ENCODE results near the gene NOL3.

Gene NOL3

GRCh38 chr16:67191995-67192681 is 21.8 kb downstream of the NOL3 start, which contains the start of gene E2F4:
TSS of gene E2F4 (plus strand) at chr16:67192155. CDS start at chr16:67192228, 73 bp downstream.
- Histone ChIP-seq H3K9me3 (no peaks in the 10 kb centered on the region), H3K4me1 (peaks cover 11% of the 10 kb centered on the region), H3K4me3 (peak within 1 kb of the TSS; percentile 98), H3K36me3 (replicated peaks) (peaks cover 47% of the 10 kb centered on the region), H3K27me3 (ENCODE audit: low read depth) (no peaks in the 10 kb centered on the region)
- in situ Hi-C loops (cut with MboI; ENCODE audit: low sequenced_read_pairs) = no loop called here
- DNase-seq (ENCODE audit: low spot score in 2 of 2) = peak; percentile 85 to 93

- DNase-seq (ENCODE audit: low spot score in 2 of 2) = no peak
- Histone ChIP-seq H3K4me3 (peak overlapping the region; percentile 98), H3K9me3 (no peaks in the 10 kb centered on the region), H3K36me3 (replicated peaks) (peaks cover 55% of the 10 kb centered on the region), H3K27me3 (ENCODE audit: low read depth) (no peaks in the 10 kb centered on the region), H3K4me1 (peaks cover 11% of the 10 kb centered on the region)
- in situ Hi-C loops (cut with MboI; ENCODE audit: low sequenced_read_pairs) = no loop called here
Observed at GRCh38 chr16:67192781-67193361, 22.5 kb downstream of the NOL3 start.

GRCh38 chr16:67193536-67193935 is 23.2 kb downstream of the NOL3 start:
- peaks cover 61% of the 10 kb centered on the region for H3K36me3 ChIP-seq (replicated peaks)
- no peak for DNase-seq (ENCODE audit: low spot score in 2 of 2)
- H3K9me3 ChIP-seq = no peaks in the 10 kb centered on the region
- peak overlapping the region; percentile 98 for H3K4me3 ChIP-seq
- in situ Hi-C loops (cut with MboI; ENCODE audit: low sequenced_read_pairs) = no loop called here
- H3K4me1 ChIP-seq = peaks cover 11% of the 10 kb centered on the region
- no peaks in the 10 kb centered on the region for H3K27me3 ChIP-seq (ENCODE audit: low read depth)

GRCh38 chr16:67194260-67194659 is 23.9 kb downstream of the NOL3 start:
- no peaks in the 10 kb centered on the region for H3K9me3 ChIP-seq
- no peak overlapping the region for H3K4me3 ChIP-seq
- H3K4me1 ChIP-seq = peaks cover 11% of the 10 kb centered on the region
- in situ Hi-C loops (cut with MboI; ENCODE audit: low sequenced_read_pairs) = no loop called here
- no peaks in the 10 kb centered on the region for H3K27me3 ChIP-seq (ENCODE audit: low read depth)
- peaks cover 64% of the 10 kb centered on the region for H3K36me3 ChIP-seq (replicated peaks)
- no peak for DNase-seq (ENCODE audit: low spot score in 2 of 2)

- in situ Hi-C loops (cut with MboI; ENCODE audit: low sequenced_read_pairs) = no loop called here
- Histone ChIP-seq H3K4me3 (no peak overlapping the region), H3K9me3 (no peaks in the 10 kb centered on the region), H3K36me3 (replicated peaks) (peaks cover 71% of the 10 kb centered on the region), H3K27me3 (ENCODE audit: low read depth) (no peaks in the 10 kb centered on the region), H3K4me1 (peaks cover 11% of the 10 kb centered on the region)
- no peak for DNase-seq (ENCODE audit: low spot score in 2 of 2)
Observed at GRCh38 chr16:67195676-67196075, 25.3 kb downstream of the NOL3 start.

- H3K4me3 ChIP-seq = no peak overlapping the region
- in situ Hi-C loops (cut with MboI; ENCODE audit: low sequenced_read_pairs) = no loop called here
- no peaks in the 10 kb centered on the region for H3K9me3 ChIP-seq
- H3K4me1 ChIP-seq = peaks cover 9% of the 10 kb centered on the region
- H3K36me3 ChIP-seq (replicated peaks) = peaks cover 79% of the 10 kb centered on the region
- no peak for DNase-seq (ENCODE audit: low spot score in 2 of 2)
- H3K27me3 ChIP-seq (ENCODE audit: low read depth) = no peaks in the 10 kb centered on the region
Observed at GRCh38 chr16:67196881-67197280, 26.5 kb downstream of the NOL3 start.

- Histone ChIP-seq H3K36me3 (replicated peaks) (peaks cover 82% of the 10 kb centered on the region), H3K4me1 (peaks cover 9% of the 10 kb centered on the region), H3K27me3 (ENCODE audit: low read depth) (no peaks in the 10 kb centered on the region), H3K9me3 (no peaks in the 10 kb centered on the region), H3K4me3 (no peak overlapping the region)
- in situ Hi-C loops (cut with MboI; ENCODE audit: low sequenced_read_pairs) = no loop called here
- no peak for DNase-seq (ENCODE audit: low spot score in 2 of 2)
Observed at GRCh38 chr16:67197704-67198103, 27.4 kb downstream of the NOL3 start.

- no peak overlapping the region for H3K4me3 ChIP-seq
- in situ Hi-C loops (cut with MboI; ENCODE audit: low sequenced_read_pairs) = no loop called here
Observed at GRCh38 chr16:67198238-67198734, 27.9 kb downstream of the NOL3 start.

GRCh38 chr16:67199011-67199807 is 28.9 kb downstream of the NOL3 start, which contains the start of gene ELMO3:
TSS of gene ELMO3 (plus strand) at chr16:67199131. CDS start at chr16:67199327, 196 bp downstream.
- in situ Hi-C loops (cut with MboI; ENCODE audit: low sequenced_read_pairs) = no loop called here
- no peak for DNase-seq (ENCODE audit: low spot score in 2 of 2)
- H3K9me3 ChIP-seq = no peaks in the 10 kb centered on the region
- no peaks in the 10 kb centered on the region for H3K4me1 ChIP-seq
- H3K4me3 ChIP-seq = no peak within 1 kb of the TSS
- peaks cover 76% of the 10 kb centered on the region for H3K36me3 ChIP-seq (replicated peaks)
- no peaks in the 10 kb centered on the region for H3K27me3 ChIP-seq (ENCODE audit: low read depth)

More at GRCh38 chr16:67198238-67198734, 27.9 kb downstream of the NOL3 start:
- Histone ChIP-seq H3K9me3 (no peaks in the 10 kb centered on the region), H3K36me3 (replicated peaks) (peaks cover 81% of the 10 kb centered on the region), H3K27me3 (ENCODE audit: low read depth) (no peaks in the 10 kb centered on the region), H3K4me1 (peaks cover 4% of the 10 kb centered on the region)
- DNase-seq (ENCODE audit: low spot score in 2 of 2) = no peak

- H3K9me3 ChIP-seq = no peaks in the 10 kb centered on the region
- H3K4me3 ChIP-seq = no peak overlapping the region
- in situ Hi-C loops (cut with MboI; ENCODE audit: low sequenced_read_pairs) = no loop called here
- H3K36me3 ChIP-seq (replicated peaks) = peaks cover 72% of the 10 kb centered on the region
- H3K27me3 ChIP-seq (ENCODE audit: low read depth) = no peaks in the 10 kb centered on the region
- DNase-seq (ENCODE audit: low spot score in 2 of 2) = no peak
- no peaks in the 10 kb centered on the region for H3K4me1 ChIP-seq
Observed at GRCh38 chr16:67199808-67200198, 29.5 kb downstream of the NOL3 start.

- DNase-seq (ENCODE audit: low spot score in 2 of 2) = no peak
- H3K9me3 ChIP-seq = no peaks in the 10 kb centered on the region
- H3K27me3 ChIP-seq (ENCODE audit: low read depth) = no peaks in the 10 kb centered on the region
- in situ Hi-C loops (cut with MboI; ENCODE audit: low sequenced_read_pairs) = no loop called here
- no peak overlapping the region for H3K4me3 ChIP-seq
- H3K4me1 ChIP-seq = no peaks in the 10 kb centered on the region
- peaks cover 65% of the 10 kb centered on the region for H3K36me3 ChIP-seq (replicated peaks)
Observed at GRCh38 chr16:67200491-67200890, 30.2 kb downstream of the NOL3 start.

GRCh38 chr16:67201411-67202345 is 31.3 kb downstream of the NOL3 start:
- Histone ChIP-seq H3K36me3 (replicated peaks) (peaks cover 53% of the 10 kb centered on the region), H3K4me3 (no peak overlapping the region), H3K27me3 (ENCODE audit: low read depth) (no peaks in the 10 kb centered on the region), H3K4me1 (no peaks in the 10 kb centered on the region), H3K9me3 (no peaks in the 10 kb centered on the region)
- in situ Hi-C loops (cut with MboI; ENCODE audit: low sequenced_read_pairs) = no loop called here
- DNase-seq (ENCODE audit: low spot score in 2 of 2) = no peak

GRCh38 chr16:67202426-67202825 is 32.1 kb downstream of the NOL3 start:
- in situ Hi-C loops (cut with MboI; ENCODE audit: low sequenced_read_pairs) = no loop called here
- peaks cover 45% of the 10 kb centered on the region for H3K36me3 ChIP-seq (replicated peaks)

More at GRCh38 chr16:67202426-67202825, 32.1 kb downstream of the NOL3 start:
- Histone ChIP-seq H3K4me3 (no peak overlapping the region), H3K27me3 (ENCODE audit: low read depth) (no peaks in the 10 kb centered on the region), H3K4me1 (no peaks in the 10 kb centered on the region), H3K9me3 (no peaks in the 10 kb centered on the region)
- no peak for DNase-seq (ENCODE audit: low spot score in 2 of 2)
